GM19397 (cell line): ENCODE data around the gene ANK3.

Experiments used
- ATAC-seq: cut with Tn5 transposase; IDR thresholded peaks from one replicate; pipeline ENCODE4 v1.9.1; 2021; ENCODE audit warnings: mild to moderate bottlenecking, moderate library complexity; ENCODE audit not compliant: unreplicated experiment

ANK3 gene

DNA sequence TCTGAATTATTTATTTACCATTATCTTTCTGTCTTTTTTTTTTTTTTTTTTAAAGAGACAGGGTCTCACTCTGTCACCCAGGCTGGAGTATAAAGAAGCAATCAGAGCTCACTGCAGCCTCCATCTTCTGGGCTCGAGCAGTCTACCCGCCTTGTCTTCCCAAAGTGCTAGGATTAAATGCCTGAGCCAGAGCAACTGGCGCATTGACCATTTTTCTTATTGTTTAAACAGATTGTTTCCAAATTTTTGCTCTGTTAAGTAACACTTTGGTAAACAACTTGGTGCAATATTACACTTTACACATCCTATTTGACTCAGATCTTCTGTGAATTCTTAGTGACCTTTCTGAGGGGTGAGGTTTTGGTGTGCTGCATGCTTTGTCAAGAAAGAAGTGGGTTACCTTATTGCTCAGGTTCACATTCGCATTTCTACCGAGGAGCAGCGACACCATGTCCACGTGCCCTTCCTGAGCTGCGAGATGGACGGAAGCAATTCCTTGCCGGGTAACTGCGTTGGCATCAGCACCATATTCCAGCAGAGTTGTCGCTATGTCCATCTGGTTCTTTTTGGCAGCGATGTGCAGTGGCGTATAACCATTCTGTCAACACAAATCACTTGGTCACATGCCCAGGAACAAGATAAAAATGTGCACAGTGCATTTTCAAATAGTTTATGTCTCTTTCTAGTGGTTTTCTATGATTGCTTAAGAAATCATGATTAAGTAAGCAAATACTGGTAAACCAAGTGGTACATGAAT lies 203.2 kb downstream of the ANK3 start:
- ATAC-seq, result no peak

DNA sequence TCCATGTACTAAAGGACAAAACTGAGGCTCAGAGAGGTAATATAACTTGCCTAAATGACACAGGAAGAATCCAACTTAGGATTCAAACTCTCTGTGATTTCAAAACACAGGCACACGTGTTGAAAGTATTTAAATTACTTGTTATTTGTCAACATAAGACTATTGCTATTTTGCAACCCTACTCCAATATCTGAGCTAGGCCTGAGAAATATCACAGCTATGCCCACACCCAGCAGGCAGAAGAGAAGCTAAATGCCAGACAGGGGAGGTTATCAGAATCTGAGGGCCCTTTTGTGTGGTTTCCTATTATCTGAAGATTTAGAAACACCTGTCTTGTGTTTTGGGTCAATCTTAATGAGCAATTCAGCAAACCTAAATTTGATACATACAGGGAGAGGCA lies 204.3 kb downstream of the ANK3 start:
- no peak for ATAC-seq

GRCh38 chr10:60182691-60183090 lies 207.0 kb downstream of the ANK3 start:
- no peak for ATAC-seq

GRCh38 chr10:60176925-60177324 lies 212.8 kb downstream of the ANK3 start:
- no peak for ATAC-seq

DNA sequence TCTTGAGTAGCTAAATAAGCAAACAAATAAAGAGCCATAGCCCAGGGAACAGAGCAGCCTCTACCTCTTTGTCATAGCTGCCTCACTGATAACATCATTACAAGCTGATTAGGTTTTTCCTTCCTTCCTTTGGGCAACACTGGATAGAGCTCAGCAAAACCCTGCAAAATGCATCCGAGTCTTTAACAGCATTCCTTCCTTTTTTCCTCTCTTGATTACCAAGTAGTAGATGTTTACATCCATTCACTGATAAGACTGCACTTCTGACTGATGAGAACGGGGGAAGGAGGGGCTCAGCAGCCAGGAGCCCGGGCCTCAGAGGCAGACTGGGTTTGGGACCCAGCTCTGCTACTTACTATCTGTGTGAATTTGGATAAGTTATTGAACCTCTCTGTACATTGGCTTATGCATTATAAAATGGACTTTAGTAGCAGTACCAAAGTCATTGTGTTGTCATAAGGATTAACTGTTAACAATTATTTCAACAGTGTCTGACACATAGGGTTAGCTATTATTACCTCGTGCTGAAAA lies 214.2 kb downstream of the ANK3 start:
- no peak for ATAC-seq

GRCh38 chr10:60172363-60172990 lies 217.2 kb downstream of the ANK3 start:
- ATAC-seq, result no peak

DNA sequence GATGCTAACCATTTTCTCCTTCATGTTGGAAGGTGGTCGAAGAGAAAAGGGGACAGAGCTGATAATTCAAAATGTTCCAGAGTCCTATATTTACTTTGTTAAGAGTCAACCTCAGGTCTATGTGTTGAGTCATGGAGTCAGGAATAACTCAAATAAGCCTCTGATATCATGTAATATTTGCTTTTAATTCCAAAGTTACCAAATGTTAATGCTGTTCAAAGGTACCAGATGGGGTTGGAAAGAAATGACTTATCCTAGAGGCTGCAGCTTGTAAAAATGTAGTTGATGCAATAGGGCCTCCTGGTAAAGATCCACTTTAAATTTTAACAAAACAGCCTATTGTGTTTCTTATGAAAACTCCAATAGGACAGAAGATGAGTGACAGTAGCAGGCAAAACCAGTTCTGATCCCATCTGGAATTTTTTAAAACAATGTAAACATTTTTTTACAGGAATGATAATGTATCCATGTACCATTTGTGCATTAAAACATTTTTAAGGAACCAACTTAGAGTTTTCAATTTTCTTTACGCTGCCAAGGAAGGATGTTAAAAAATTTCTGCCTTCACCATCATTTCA lies 218.2 kb downstream of the ANK3 start:
- no peak for ATAC-seq

DNA sequence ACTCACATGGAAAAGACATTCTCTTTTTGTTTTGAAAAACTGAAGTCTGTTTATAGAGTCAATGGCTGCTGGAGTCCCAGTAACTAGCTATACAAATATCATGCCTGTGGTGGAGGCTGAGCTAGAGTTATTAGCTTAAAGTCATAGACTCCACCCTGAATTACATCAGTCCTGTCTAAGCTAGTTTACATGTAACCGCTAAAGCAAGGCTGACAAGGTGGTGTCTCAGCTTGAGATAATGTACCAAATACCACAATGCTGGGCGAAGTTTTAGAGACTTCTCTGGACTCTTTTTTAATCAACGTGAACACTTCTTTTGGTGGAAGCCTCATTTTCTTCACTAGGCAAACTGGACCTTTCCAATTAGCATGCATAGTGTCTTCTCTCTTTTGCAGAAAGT lies 219.4 kb downstream of the ANK3 start:
- no peak for ATAC-seq

DNA sequence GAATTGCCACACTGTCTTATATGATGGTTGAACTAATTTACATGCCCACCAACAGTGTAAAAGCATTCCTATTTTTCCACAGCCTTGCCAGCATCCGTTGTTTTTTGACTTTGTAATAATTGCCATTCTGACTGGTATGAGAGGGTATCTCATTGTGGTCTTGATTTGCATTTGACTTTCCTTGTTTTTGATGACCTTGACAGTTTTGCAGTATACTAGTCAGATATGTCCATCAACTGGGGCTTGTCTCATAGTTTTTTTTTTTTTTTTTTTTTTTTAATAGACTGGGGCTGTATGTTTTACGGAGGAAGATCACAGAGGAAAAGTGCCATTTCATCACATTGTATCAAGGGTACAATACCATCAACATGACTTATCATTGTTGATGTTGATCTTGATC lies 220.6 kb downstream of the ANK3 start:
- no peak for ATAC-seq

GRCh38 chr10:60167050-60167449 lies 222.6 kb downstream of the ANK3 start:
- no peak for ATAC-seq

DNA sequence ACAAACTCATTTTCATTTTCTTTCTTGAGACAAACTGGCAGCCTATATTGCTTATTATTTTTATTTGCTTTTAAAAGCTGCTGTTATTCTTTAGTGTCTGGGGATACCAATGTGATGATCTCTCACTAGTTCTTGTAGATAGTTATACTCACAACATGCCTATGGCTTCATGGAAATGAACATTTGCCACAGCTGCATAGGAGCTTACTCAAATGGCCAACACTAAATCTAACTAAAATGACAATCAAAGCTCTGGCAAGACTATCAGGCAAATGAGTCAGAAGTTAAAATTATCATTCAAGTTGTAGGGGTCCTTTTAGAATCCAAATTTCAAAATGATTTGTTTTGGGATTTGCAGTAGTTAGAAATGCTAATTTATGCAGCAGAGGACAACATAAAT lies 225.9 kb downstream of the ANK3 start:
- ATAC-seq, result no peak

DNA sequence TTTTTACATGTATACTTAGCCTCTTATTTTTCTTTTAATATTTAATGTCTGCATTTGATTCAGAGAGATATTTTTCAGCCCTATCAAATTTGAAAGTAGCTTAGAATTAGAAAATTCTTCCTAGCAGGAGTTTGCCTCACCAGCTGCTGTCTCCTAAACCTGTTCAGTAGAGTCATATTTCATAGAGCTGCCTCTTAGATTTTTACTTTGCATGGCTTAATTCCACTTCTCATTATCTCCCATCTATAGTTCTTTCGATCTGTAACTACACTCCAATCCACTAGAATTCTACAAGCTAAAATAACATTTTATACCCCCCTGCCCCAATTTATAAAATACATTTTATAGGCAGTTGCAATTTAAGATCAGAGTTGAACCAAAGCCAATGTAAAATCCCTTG lies 227.0 kb downstream of the ANK3 start:
- ATAC-seq, result no peak

- no peak for ATAC-seq
Observed at GRCh38 chr10:60155943-60156683, 233.6 kb downstream of the ANK3 start.

- ATAC-seq, result no peak
Observed at GRCh38 chr10:60155099-60155877, 234.4 kb downstream of the ANK3 start.

- ATAC-seq, result no peak
Observed at GRCh38 chr10:60149003-60149402, 240.7 kb downstream of the ANK3 start.

DNA sequence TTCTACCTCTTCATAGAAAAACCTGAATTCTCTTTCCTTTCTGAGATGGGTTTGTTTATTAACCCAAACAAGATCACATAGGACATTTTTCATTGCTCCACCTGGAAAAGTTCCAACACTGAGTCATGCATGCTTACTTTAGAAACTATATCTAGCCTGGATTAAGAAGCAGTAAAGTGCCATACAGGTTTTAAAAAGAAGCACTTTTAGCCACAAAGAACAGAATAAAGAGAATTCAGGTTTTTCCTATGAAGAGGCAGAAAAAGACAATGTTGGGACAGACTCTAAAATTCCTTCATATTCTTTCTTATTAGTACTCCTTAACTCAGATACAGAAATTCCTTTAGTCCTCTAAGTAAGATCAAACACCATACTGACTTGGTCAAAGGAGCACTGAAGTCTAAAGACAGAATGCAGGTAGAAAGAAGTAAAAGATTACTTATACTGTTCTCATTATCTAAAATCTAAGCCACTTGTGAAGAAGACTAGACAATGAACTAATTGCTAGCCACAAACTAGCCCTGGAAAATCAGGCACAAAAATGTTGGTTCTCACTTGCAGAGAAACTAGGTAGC lies 241.3 kb downstream of the ANK3 start:
- ATAC-seq, result no peak

GRCh38 chr10:60147576-60148265 lies 242.0 kb downstream of the ANK3 start:
- ATAC-seq, result no peak

- no peak for ATAC-seq
Observed at GRCh38 chr10:60147025-60147424, 242.7 kb downstream of the ANK3 start.

GRCh38 chr10:60144099-60144498 lies 245.6 kb downstream of the ANK3 start:
- ATAC-seq, result no peak

DNA sequence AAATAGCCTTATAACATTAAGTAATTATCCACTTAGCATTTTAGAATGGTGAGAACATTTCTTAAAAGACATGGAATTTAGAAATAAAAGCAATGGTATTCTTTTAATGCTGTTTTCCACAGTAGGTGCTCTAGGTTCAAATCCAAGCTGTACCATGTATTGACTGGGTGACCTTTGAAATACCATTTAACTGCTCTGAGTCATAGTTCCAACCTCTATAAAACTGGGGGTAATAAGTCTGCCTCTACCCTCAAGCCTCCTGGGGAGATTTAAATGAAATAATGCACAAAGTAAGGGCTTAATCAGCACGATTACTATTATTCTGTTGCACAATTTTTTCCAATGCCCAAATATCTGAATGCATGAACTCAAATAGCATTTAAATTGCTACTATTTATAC lies 246.9 kb downstream of the ANK3 start:
- no peak for ATAC-seq
